ENCODE results near the gene SLC12A1. TPM values are rescaled to one million over a fixed set of nuclear protein-coding genes. Genes with fewer than 3 reads are reported as not detected.

Gene SLC12A1
- total and polyA plus RNA-seq, 2 experiments from 2014 or later: not detected

DNA sequence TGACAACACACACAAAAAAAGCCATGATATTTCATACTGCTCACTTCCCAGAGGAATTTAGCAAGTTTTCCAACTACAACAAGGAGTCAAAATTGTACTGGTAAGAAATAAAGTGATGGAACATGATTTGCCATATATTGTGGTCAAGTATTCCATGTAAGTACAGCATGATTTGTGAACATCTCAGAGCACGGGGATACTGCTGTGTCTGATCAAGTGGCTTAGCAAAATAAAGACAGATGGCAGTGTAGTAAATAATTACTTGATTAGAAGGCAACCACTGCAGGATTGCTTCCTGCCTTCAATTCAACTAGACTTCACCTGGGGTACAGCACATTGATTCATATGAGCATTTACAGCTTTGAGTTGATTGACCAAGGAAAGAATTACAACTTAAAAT is 73.5 kb downstream of the SLC12A1 start:
- H3K4me3 ChIP-seq: no peak overlapping the region
- H3K27me3 ChIP-seq: no peaks in the 10 kb centered on the region
- no peak for DNase-seq (ENCODE audit: low read depth in 1 of 2, low spot score in 1 of 2)
- no peak overlapping the region for H3K27ac ChIP-seq
- H3K36me3 ChIP-seq: no peaks in the 10 kb centered on the region
- H3K9me3 ChIP-seq (ENCODE audit: low read depth): no peaks in the 10 kb centered on the region
- TF ChIP-seq, protein P1, sequence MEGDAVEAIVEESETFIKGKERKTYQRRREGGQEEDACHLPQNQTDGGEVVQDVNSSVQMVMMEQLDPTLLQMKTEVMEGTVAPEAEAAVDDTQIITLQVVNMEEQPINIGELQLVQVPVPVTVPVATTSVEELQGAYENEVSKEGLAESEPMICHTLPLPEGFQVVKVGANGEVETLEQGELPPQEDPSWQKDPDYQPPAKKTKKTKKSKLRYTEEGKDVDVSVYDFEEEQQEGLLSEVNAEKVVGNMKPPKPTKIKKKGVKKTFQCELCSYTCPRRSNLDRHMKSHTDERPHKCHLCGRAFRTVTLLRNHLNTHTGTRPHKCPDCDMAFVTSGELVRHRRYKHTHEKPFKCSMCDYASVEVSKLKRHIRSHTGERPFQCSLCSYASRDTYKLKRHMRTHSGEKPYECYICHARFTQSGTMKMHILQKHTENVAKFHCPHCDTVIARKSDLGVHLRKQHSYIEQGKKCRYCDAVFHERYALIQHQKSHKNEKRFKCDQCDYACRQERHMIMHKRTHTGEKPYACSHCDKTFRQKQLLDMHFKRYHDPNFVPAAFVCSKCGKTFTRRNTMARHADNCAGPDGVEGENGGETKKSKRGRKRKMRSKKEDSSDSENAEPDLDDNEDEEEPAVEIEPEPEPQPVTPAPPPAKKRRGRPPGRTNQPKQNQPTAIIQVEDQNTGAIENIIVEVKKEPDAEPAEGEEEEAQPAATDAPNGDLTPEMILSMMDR (IDR thresholded peaks at IDR 0.05; ENCODE audit: low read depth, low read length): no peak
- peaks cover 10% of the 10 kb centered on the region for H3K4me1 ChIP-seq (ENCODE audit: low read depth)

DNA sequence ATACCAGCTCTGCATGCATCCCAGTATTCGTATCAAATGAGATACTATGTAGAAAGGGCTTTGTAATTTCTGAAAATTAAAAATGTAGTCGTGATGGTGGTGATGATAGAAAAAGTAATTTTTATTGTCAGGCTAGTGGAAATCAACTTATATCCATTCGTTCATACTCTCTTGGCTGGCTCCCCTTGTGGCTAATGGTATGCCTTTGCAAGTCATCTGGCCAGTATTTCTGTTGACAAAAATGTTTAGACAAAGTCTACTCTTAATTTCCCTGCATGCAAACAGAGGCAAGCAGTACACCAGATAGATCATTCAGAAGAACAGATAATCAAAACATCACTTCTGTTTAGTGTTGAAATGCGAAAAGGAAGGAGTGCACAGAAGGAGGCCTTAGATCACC is 75.6 kb downstream of the SLC12A1 start:
- no peaks in the 10 kb centered on the region for H3K27me3 ChIP-seq
- no peak for DNase-seq (ENCODE audit: low read depth in 1 of 2, low spot score in 1 of 2)
- TF ChIP-seq, protein P1 (IDR thresholded peaks at IDR 0.05; ENCODE audit: low read depth, low read length): no peak
- no peak overlapping the region for H3K27ac ChIP-seq
- H3K4me1 ChIP-seq (ENCODE audit: low read depth): peaks cover 16% of the 10 kb centered on the region
- H3K9me3 ChIP-seq (ENCODE audit: low read depth): no peaks in the 10 kb centered on the region
- no peak overlapping the region for H3K4me3 ChIP-seq
- no peaks in the 10 kb centered on the region for H3K36me3 ChIP-seq

DNA sequence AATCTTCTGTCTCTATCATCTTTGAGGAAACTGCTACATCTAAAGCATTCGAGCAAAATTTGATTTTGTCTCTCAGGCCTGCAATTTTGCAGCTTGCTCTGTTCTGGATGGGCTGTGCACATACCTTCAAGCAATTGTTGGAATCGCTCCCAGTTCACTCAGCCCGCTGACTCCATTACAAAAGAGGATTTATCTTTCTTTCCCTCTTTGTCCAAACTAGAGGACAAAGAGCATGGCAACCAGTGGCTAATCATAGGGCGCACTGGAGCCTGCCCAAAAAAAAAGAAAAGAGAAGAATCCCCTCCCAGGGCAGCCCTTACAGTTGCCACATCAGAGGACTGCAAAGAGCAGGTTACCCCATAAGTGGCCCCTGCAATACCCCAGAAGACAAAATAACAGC is 76.1 kb downstream of the SLC12A1 start:
- DNase-seq (ENCODE audit: low read depth in 1 of 2, low spot score in 1 of 2): peak in 1 of 2 donors; percentile 46
- no peaks in the 10 kb centered on the region for H3K9me3 ChIP-seq (ENCODE audit: low read depth)
- no peak overlapping the region for H3K27ac ChIP-seq
- TF ChIP-seq, protein P1 (IDR thresholded peaks at IDR 0.05; ENCODE audit: low read depth, low read length): no peak
- no peaks in the 10 kb centered on the region for H3K36me3 ChIP-seq
- peaks cover 21% of the 10 kb centered on the region for H3K4me1 ChIP-seq (ENCODE audit: low read depth)
- H3K4me3 ChIP-seq: no peak overlapping the region
- no peaks in the 10 kb centered on the region for H3K27me3 ChIP-seq

DNA sequence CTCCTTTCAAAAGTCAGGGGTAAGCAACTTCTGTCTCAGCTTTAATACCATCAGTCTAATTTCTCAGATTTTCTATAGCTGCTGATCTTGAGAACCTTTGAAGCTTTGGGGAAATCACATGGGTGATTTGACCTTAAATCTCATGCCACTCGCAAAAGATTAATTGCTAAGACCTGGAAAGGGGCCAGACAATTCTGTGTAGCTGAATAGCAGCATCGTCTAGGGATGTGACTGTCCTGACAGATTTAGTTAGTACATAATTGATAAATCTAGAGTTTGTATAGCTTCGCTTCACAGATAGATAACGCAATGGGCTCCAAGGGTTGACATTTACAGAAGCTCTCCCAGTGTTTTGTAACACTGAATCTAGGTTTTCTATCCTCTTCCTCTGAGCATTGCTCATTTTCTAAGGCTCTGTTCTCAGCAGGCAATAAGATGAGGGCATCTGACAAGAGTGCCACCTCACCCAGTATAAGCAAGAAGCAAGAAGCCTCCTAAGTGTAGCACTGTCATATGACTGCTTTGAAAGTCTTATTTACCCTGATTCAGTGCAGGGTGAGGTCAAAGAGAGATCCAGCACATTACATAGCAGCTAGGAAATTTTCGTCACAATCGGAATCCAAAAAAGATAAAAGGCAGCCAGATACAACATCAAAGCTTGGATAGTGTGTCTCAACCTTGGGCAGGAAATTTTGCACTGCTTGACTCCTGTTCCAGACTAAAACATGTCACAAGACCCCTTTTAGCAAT is 77.5 kb downstream of the SLC12A1 start:
- Histone ChIP-seq H3K4me3 (no peak overlapping the region), H3K27ac (no peak overlapping the region), H3K4me1 (ENCODE audit: low read depth) (peaks cover 22% of the 10 kb centered on the region), H3K36me3 (no peaks in the 10 kb centered on the region), H3K27me3 (no peaks in the 10 kb centered on the region), H3K9me3 (ENCODE audit: low read depth) (no peaks in the 10 kb centered on the region)
- peak in 1 of 2 donors; percentile 16 for DNase-seq (ENCODE audit: low read depth in 1 of 2, low spot score in 1 of 2)
- TF ChIP-seq, protein P1 (IDR thresholded peaks at IDR 0.05; ENCODE audit: low read depth, low read length): no peak

DNA sequence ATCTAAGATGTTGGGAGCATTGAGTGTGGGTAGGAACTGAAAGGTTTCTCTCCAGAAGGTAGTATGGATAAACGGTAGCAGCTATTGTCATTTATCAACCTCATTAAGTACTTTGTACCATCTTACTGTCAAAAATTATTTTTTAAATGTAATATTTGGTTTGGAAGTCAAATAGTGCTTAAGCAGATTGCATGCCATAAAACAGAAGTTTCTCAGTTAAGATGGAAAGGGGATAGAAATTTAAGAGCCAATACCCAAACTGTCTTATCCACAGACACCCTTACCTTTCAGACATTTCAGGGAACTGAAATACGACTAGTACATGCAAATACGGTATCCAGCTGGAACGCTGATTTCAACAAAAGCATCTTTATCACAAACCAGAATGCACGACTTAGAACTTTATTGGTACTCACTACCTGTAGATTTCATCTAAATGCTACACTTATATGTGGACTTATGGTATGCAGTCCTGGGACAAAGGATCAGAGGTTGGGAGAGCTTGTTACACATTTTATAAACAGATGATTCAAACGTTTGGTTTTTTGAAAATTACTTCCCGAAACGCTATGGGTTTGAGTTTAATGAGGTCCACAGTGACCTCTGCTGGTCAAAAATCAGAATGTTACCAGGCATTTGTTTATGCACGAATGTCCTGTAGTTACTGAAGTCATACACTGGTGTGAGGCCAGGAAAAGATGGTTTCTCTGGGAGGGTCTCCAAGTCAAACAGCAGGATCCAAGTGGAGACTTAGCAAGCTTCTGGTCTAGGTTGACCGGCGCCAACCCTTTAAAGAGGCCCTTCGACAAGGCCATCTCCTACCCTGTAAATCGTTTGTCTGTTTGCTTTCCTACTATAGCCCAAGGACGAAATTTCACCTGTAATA is 79.5 kb downstream of the SLC12A1 start:
- peaks cover 22% of the 10 kb centered on the region for H3K4me1 ChIP-seq (ENCODE audit: low read depth)
- TF ChIP-seq, protein P1 (IDR thresholded peaks at IDR 0.05; ENCODE audit: low read depth, low read length): peak; percentile 62
- H3K36me3 ChIP-seq: no peaks in the 10 kb centered on the region
- H3K27ac ChIP-seq: no peak overlapping the region
- H3K9me3 ChIP-seq (ENCODE audit: low read depth): no peaks in the 10 kb centered on the region
- DNase-seq (ENCODE audit: low read depth in 1 of 2, low spot score in 1 of 2): peak; percentile 78 to 84
- no peaks in the 10 kb centered on the region for H3K27me3 ChIP-seq
- H3K4me3 ChIP-seq: no peak overlapping the region
